Right ventricle myocardium superior (tissue), 1 donor: ENCODE results near the gene MFAP3L. TPM values are rescaled to one million over a fixed set of nuclear protein-coding genes. Genes with fewer than 3 reads are reported as not detected.
"Not testable (repeated sequence)": the region's sequence is repeated elsewhere in the genome, so short reads cannot be mapped to it uniquely, and the experiment has no call there.

ENCODE experiments used
- ATAC-seq: fragments of 200-7000 bp; cut with Tn5 transposase; one replicate; pipeline ENCODE4 v1.9.1; 2020; ENCODE audit warnings: mild to moderate bottlenecking; ENCODE audit not compliant: poor library complexity
- DNase-seq: peaks from one replicate; pipeline ENCODE4 v3.0.0-alpha.2; 2020
- intact Hi-C: fragments of 100-400 bp; cut with DNase I; formaldehyde crosslinking; loops from one replicate; pipeline ENCODE4 v1.11.2; 2022
- total RNA-seq: library from RNA; stranded (reverse); fragmentation: NEBNext Ultra II Directional; extraction: Animal tissue kit (Norgen Biotek cat#: 25700); gene quantifications from one replicate; pipeline ENCODE4 v1.2.1, GENCODE V29; 2021
- donor health status: DM: no; HTN: yes; CAD: no; lungs with severe emphysema.

MFAP3L gene
- total RNA-seq, 1 donor from 2014 or later: 3.6 TPM

DNA sequence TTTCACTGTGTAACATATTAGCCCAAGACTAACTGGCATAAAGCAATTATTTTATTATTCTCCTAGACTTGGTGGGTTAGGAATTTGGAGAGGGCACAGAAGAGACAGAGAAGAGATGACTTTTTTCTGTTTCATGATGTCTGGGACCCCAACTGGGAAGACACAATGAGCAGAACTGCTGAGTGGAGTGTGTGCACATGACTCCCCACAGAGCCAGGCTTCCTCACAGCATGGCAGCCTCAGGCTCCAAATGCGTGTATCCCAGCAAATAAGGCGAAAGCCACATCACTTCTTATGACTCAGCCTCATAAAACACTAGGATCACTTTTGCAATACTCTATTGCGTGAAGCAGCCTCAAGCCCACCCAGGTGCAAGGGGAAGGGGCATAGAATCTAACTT, 68.4 kb downstream of the MFAP3L start:
- DNase-seq (no peak), ATAC-seq (no peak)
- intact Hi-C loops: no loop called here

DNA sequence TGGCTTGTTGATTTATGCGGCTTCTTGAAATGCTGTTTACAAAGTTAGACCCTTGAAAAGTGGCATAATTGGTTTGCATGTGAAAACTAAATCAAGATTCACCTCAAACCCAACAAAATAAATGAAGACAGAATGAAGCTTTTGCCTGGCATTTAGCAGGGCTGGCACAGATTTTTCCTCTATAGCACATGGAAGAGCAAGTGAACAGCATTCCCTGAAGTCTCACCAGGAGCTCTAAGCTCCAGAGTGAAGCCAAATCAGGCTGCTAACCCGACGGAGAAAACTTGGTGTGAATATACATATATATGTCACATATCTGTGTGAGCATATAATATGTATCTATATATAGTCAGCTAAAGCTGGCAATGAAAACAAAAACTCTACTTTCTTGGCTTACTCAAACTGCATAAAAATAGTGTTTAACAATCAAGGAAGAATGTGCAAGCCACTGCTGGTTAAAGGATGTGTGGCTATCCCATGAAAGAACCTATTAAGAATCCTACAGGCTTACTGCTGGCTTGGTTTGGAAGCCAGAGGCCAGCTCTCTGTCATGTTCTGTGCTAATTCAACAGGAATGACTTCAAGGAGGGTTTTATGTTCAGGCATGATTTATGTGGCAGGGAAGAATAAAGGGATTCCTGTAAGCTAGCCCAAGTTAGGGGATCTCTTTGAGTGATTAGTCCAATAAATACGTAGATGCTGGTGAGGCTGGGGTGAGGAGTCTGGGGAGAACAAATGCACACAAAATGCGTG, 69.9 kb downstream of the MFAP3L start:
- no peak for DNase-seq
- intact Hi-C loops: no loop called here
- no peak for ATAC-seq

DNA sequence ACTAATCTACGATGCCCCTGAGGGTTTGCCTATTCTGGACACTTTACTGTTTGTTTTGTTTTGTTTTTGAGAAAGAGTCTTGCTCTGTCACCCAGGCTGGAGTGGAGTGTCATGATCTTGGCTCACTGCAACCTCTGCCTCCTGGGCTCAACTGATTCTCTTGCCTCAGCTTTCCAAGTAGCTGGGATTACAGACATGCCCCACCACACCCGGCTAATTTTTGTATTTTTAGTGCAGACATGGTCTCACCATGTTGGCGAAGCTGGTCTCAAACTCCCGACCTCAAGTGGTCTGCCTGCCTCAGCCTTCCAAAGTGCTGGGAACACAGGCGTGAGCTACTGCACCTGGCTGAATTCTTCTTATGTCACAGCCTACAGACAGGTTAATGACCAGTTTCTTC, 70.7 kb downstream of the MFAP3L start:
- intact Hi-C loops: no loop called here
- no peak for DNase-seq
- ATAC-seq: no peak

DNA sequence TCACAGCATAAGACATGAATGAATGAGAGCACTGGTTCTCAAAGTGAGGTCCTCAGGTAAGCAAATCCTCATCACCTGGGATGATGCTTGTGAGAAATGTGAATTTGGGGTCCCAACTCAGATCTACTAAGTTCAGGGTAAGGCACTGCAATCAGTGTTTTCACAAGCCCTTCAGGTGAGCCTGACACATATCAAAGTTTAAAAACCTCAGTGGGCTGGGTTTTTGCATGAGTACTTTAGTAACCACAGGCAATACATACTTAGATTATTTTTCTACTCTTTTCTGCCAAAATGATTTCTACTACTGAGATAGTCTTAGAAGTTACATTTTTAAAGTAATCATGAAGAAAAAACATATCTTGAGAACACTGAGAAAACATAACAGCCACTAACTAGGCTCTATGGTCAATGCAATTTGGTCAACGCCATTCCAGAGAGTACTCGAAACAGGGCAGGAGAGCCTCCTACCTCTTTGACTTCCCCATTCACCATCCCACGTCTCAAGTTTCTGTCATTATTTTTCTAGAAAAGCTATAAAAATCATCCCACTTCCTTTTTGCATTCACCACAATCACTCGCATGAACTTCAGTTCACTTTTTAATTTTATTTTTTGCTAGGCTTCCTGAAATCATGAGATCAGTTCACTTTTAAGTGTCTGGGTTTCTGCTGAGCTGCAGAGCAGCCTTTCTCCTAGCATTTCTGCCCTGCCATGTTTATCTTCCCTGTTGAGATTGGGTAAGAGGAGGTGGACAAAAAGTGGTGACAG, 73.8 kb downstream of the MFAP3L start:
- no peak for ATAC-seq

DNA sequence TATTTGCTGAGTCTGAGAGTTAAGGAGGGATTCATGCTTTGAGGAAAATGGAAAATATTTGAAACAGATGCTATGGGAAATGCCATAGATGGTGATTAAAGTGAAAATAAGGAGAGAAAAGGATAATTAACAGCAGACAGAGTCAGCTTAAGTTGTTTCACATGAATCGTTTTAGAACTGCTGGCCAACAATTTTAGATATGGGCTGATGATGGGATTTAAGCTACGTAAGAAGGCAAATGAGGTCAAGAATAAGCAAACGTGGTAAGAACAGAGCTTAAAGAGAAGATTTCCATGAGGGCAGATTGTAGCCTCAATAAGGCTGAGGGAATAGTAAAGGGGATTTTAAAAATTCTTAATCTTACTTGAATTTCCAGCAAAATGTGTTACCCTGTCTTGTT, 77.9 kb downstream of the MFAP3L start:
- ATAC-seq: no peak
- intact Hi-C loops: no loop called here
- no peak for DNase-seq

More for the DNA sequence above, 73.8 kb downstream of the MFAP3L start:
- intact Hi-C loops: no loop called here
- DNase-seq: no peak

DNA sequence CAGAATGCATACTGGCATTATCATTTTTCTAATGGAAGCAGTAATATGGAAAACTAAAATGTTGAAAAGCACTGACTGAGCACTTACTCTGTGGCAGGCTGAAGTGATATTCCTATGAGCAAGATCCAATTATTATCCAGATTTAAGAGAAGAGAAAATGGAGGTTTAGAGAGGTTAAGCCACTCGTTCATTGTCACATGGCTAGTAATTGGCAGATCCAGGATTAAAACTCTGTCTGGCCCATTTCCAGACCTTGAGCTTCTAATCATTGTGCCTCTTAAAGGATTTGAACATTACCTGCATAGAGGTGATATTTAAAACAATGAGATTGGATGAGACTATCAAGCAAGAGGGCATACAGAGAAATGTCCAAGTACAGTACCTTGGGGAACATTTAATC, 80.6 kb downstream of the MFAP3L start:
- intact Hi-C loops: no loop called here
- ATAC-seq (no peak), DNase-seq (no peak)

DNA sequence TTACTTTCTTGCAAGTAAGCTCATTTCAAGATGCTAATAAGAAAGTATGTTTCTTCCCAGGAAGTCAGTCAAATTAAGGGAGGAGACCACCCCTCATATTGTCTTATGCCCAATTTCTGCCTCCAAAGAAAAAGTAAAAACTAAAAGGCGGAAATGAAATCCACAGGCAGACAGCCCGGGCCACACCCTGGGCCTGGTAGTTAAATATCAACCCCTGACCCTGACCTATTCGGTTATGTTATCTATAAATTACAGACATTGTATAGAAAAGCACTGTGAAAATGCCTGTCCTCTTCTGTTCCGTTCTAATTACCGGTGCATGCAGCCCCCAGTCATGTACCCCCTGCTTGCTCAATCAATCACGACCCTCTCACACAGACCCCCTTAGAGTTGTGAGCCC, 82.6 kb downstream of the MFAP3L start:
- intact Hi-C loops, DNase-seq, ATAC-seq: not testable (repeated sequence)

DNA sequence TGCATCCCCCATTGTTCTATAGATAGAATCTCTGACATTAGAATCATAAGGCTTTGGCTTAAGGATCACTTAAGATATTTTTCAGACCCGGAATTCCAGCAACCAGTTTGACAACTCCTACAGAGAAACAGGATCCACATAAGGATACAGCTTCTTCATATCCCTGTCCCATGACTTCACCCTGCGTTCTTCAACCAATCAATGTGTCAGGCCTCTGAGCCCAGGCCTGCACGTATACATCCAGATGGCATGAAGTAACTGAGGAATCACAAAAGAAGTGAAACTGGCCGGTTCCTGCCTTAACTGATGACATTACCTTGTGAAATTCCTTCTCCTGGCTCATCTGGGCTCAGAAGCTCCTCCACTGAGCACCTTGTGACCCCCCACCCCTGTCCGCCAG, 85.1 kb downstream of the MFAP3L start:
- no peak for ATAC-seq
- no peak for DNase-seq
- intact Hi-C loops: no loop called here

DNA sequence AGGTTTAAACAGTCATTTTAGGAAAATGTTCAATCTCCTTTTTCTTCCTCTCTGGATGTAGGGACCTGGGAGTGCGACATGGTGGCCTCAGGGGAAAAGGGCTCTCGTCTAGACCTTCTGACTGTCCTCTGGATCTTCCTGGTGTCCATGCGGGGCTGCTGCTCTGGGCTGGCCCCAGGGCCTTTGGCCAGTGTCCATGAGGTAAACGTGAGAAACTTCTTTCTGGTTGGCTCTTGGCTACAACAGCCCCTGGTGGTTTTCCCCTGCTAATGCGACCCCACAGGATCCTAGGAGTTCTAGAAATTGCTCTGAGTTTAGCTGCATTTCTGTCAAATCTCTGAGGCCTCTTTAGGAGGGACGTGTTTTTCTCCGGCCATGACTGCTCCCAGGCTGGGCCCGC, 85.7 kb downstream of the MFAP3L start:
- intact Hi-C loops: no loop called here
- DNase-seq: no peak

More for the DNA sequence above, 85.7 kb downstream of the MFAP3L start:
- ATAC-seq: no peak

Other genes with a start within 250 kb of the MFAP3L start
- gene AADAT, start 63.6 kb upstream of the MFAP3L start, total RNA-seq: 1.6 TPM